B cell (primary cell): ENCODE results near the gene TFEB. TPM values are rescaled to one million over a fixed set of nuclear protein-coding genes. Genes with fewer than 3 reads are reported as not detected.

Experiments used
- ATAC-seq: fragments of 200-7000 bp; cut with Tn5 transposase; one replicate; pipeline ENCODE4 v1.10.0; 2021; ENCODE audit warnings: low read depth, mild to moderate bottlenecking, moderate number of reproducible peaks, moderate library complexity
- CTCF ChIA-PET: fragments of 350-600 bp; sonication (Branson Sonifier 250); formaldehyde crosslinking; loops from one replicate; lab custom pipeline; 2021; ENCODE audit warnings: antibody characterized with exemption, inconsistent platforms; lab: Charles Lee
- POLR2A ChIA-PET: fragments of 350-600 bp; sonication (Branson Sonifier 250); formaldehyde crosslinking; loops from one replicate; lab custom pipeline; 2021; ENCODE audit warnings: antibody characterized with exemption; lab: Charles Lee
- DNase-seq: peaks from one replicate; pipeline ENCODE4 v3.0.0; 2013
- H2AFZ ChIP-seq: 2 replicates; pipeline ENCODE4 v1.6.1; 2012; ENCODE audit warnings: mild to moderate bottlenecking, low read depth, low read length; ENCODE audit not compliant: insufficient read depth, poor library complexity, severe bottlenecking
- H3K27ac ChIP-seq, 2 donors: 1 replicate in 1 of 2; 2 replicates in 1 of 2; pipeline ENCODE4 v1.5.1; 2012 to 2013; ENCODE audit warnings: low read length in 2 of 2, mild to moderate bottlenecking in 2 of 2, moderate library complexity in 1 of 2
- H3K27me3 ChIP-seq, 4 experiments: fragments of 200-600 bp in 1 of 4; sonication (generic) in 1 of 4; replicated peaks in 1 of 4; 1 replicate in 2 of 4; 2 replicates in 2 of 4; pipeline versions ENCODE4 v1.6.1 to v1.7.0; 2013 to 2016; ENCODE audit warnings: low read length in 3 of 4, mild to moderate bottlenecking in 2 of 4, mixed read lengths in 1 of 4, moderate library complexity in 1 of 4; ENCODE audit not compliant: insufficient read depth in 4 of 4, control insufficient read depth in 3 of 4; ENCODE audit errors: control extremely low read depth in 1 of 4
- H3K36me3 ChIP-seq, 2 experiments: replicated peaks in 1 of 2; 1 replicate in 1 of 2; 2 replicates in 1 of 2; pipeline versions ENCODE4 v1.6.1 to v1.7.1; 2013; ENCODE audit warnings: low read length in 1 of 2; ENCODE audit not compliant: insufficient read depth in 2 of 2, control insufficient read depth in 1 of 2; ENCODE audit errors: control extremely low read depth in 1 of 2, extremely low read depth in 1 of 2
- H3K4me1 ChIP-seq, 2 donors: fragments of 200-600 bp in 1 of 2; sonication (generic) in 1 of 2; 1 replicate in 1 of 2; 2 replicates in 1 of 2; pipeline versions ENCODE4 v1.5.1 to v1.6.1; 2013 to 2017; ENCODE audit warnings: low read length in 2 of 2; ENCODE audit not compliant: control insufficient read depth in 2 of 2, insufficient read depth in 2 of 2
- H3K4me2 ChIP-seq: replicated peaks from 2 replicates; pipeline ENCODE3; 2012; ENCODE audit warnings: mild to moderate bottlenecking, low read depth, low read length; ENCODE audit not compliant: poor library complexity, severe bottlenecking
- H3K4me3 ChIP-seq, 5 experiments: fragments of 200-600 bp in 1 of 5; sonication (generic) in 1 of 5; 1 replicate in 3 of 5; 2 replicates in 2 of 5; pipeline versions ENCODE4 v1.5.1 to v1.7.0; 2011 to 2016; ENCODE audit warnings: low read length in 4 of 5, mild to moderate bottlenecking in 4 of 5, low read depth in 2 of 5, control low read depth in 1 of 5, moderate library complexity in 1 of 5; ENCODE audit not compliant: insufficient read depth in 1 of 5; ENCODE audit errors: control extremely low read depth in 1 of 5, extremely low read depth in 1 of 5
- H3K79me2 ChIP-seq: fragments of 200-600 bp; sonication (generic); one replicate; pipeline ENCODE4 v1.6.0; 2016; ENCODE audit warnings: low read length; ENCODE audit not compliant: control insufficient read depth, insufficient read depth
- H3K9ac ChIP-seq: fragments of 200-600 bp; sonication (generic); 2 replicates; pipeline ENCODE4 v1.6.1; 2017; ENCODE audit warnings: mild to moderate bottlenecking, low read length, moderate library complexity
- H3K9me3 ChIP-seq, 3 donors: one replicate each; pipeline versions ENCODE4 v1.6.1 to v1.7.1; 2013; ENCODE audit warnings: low read length in 2 of 3; ENCODE audit not compliant: control insufficient read depth in 2 of 3, insufficient read depth in 1 of 3; ENCODE audit errors: control extremely low read depth in 1 of 3
- H4K20me1 ChIP-seq: 2 replicates; pipeline ENCODE4 v1.6.0; 2012; ENCODE audit warnings: mild to moderate bottlenecking, low read length; ENCODE audit not compliant: insufficient read depth, control insufficient read depth, poor library complexity, severe bottlenecking
- H3K27ac Mint-ChIP-seq: one replicate; pipeline ENCODE4 v1.8.0; 2021; ENCODE audit warnings: mixed read lengths
- H3K27me3 Mint-ChIP-seq: one replicate; pipeline ENCODE4 v1.8.0; 2021; ENCODE audit warnings: mixed read lengths
- H3K4me1 Mint-ChIP-seq: one replicate; pipeline ENCODE4 v1.8.0; 2021; ENCODE audit warnings: mixed read lengths
- H3K4me3 Mint-ChIP-seq: one replicate; pipeline ENCODE4 v1.8.0; 2021; ENCODE audit warnings: mixed read lengths
- H3K9me3 Mint-ChIP-seq: one replicate; pipeline ENCODE4 v1.8.0; 2022; ENCODE audit warnings: mixed read lengths; ENCODE audit not compliant: insufficient read depth
- EZH2 ChIP-seq: IDR thresholded peaks from 2 replicates; pipeline ENCODE4 v1.6.1; 2012; ENCODE audit warnings: borderline replicate concordance, low read depth, mild to moderate bottlenecking, moderate library complexity, low read length; ENCODE audit not compliant: insufficient read depth, poor library complexity, severe bottlenecking
- WGBS: methylation state at CpG from one replicate; pipeline ENCODE4 v1.1.5; 2013; ENCODE audit warnings: missing lambda C conversion rate; ENCODE audit not compliant: insufficient coverage; 5-methylcytosine and 5-hydroxymethylcytosine counted together
- intact Hi-C: fragments of 100-400 bp; cut with micrococcal nuclease; formaldehyde crosslinking; loops from one replicate; pipeline ENCODE4 v1.10.0; 2022
- polyA plus RNA-seq: library from polyadenylated mRNA; depleted of rRNA; stranded (reverse); fragments of >200 nt; gene quantifications from 2 replicates; pipeline ENCODE4 v1.2.3, GENCODE V29; 2012
- total RNA-seq, 2 donors: library from RNA; stranded (reverse); fragments of 120-200 nt in 1 of 2; gene quantifications; 1 replicate in 1 of 2; 2 replicates in 1 of 2; pipeline versions ENCODE4 v1.2.3 to v1.2.4, GENCODE V29; 2013 to 2022
- TF ChIP-seq, protein P1 (sequence below): fragments of 200-600 bp; IDR thresholded peaks from one replicate; pipeline ENCODE4 v1.8.0; 2022; ENCODE audit warnings: antibody characterized with exemption, mild to moderate bottlenecking

TFEB gene
- total and polyA plus RNA-seq, 2 donors (not counting 1 experiment from before 2014, with no cell fraction given), result 113 to 148 TPM

DNA sequence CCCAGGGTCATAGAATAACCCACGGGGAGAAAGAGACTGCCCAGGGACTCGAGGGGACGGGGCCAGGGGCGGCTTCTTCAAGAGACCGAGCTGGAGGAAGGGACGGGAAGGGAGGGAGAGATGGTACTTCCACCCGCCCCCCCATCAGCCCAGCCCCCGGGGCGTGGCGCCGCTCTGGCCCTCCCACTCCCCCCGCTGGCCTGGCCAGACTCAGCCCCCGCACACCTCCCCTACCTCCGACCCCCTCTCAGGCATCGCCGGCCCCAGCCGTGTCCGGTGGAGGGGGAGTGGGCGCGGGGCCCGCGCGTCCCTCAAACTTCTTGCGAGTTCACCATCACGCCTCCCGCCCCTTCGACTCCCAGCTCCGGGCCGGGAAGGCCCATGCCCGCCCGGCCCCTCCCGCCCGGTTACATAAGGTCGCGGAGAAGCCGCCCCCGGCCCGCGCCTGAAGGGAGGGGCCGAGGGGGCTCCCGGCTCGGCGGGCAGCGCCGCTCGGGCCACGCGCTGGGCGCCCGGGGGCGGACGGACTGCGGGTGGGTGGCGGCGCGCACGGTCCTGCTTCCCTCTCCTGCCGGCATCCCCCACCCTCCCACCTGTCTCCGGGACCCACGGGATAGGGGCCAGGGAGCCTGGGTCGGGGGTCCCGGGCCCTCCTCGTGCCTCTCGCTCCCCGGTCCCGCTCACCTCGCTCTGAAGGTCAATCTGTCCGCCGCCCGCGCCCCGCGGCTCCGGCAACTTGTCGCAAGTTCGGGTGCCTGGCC is 562 bp downstream of the TFEB start:
- H3K4me1 Mint-ChIP-seq, result peaks cover 40% of the 10 kb centered on the region
- Histone ChIP-seq H3K4me2 (peak overlapping the region; percentile 90), H3K27ac (peak overlapping the region; percentile 81 to 89), H3K9ac (peak overlapping the region; percentile 78), H3K4me3 (peak overlapping the region in 4 of 5 experiments; percentile 68 to 89 (median 80)), H3K4me1 (peaks cover 31 to 45% of the 10 kb centered on the region in 2 donors), H2AFZ (peak overlapping the region; percentile 71), H3K79me2 (peaks cover 40% of the 10 kb centered on the region), H4K20me1 (peaks cover 7% of the 10 kb centered on the region), H3K9me3 (no peaks in the 10 kb centered on the region), H3K36me3 (peaks cover 0 to 3% of the 10 kb centered on the region in 2 experiments), H3K27me3 (no peaks in the 10 kb centered on the region)
- DNase-seq (peak; percentile 88), ATAC-seq (peak; percentile 46)
- peak overlapping the region; percentile 93 for H3K4me3 Mint-ChIP-seq
- H3K9me3 Mint-ChIP-seq, result no peaks in the 10 kb centered on the region
- POLR2A ChIA-PET, result interaction anchor here (0.5 to 9.4 kb wide), 16 partner anchors 12 to 1782 kb away, joined by 3 to 342 read pairs (median 6); partner anchors contain the start of genes BYSL, MED20, TOMM6 and YIPF3
- CTCF ChIA-PET, result interaction anchor here (1.0 to 7.9 kb wide), 12 partner anchors 9 to 307 kb away, joined by 3 to 303 read pairs (median 14); partner anchors contain the start of genes BYSL, MED20 and TOMM6
- intact Hi-C loops, result loop anchor here (1.0 to 5.0 kb wide), 8 partner anchors 29 to 315 kb away; partner anchors contain the start of genes BYSL, FOXP4, MED20 and PRICKLE4
- no peak for TF ChIP-seq EZH2
- TF ChIP-seq, protein P1, sequence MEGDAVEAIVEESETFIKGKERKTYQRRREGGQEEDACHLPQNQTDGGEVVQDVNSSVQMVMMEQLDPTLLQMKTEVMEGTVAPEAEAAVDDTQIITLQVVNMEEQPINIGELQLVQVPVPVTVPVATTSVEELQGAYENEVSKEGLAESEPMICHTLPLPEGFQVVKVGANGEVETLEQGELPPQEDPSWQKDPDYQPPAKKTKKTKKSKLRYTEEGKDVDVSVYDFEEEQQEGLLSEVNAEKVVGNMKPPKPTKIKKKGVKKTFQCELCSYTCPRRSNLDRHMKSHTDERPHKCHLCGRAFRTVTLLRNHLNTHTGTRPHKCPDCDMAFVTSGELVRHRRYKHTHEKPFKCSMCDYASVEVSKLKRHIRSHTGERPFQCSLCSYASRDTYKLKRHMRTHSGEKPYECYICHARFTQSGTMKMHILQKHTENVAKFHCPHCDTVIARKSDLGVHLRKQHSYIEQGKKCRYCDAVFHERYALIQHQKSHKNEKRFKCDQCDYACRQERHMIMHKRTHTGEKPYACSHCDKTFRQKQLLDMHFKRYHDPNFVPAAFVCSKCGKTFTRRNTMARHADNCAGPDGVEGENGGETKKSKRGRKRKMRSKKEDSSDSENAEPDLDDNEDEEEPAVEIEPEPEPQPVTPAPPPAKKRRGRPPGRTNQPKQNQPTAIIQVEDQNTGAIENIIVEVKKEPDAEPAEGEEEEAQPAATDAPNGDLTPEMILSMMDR, result no peak
- under 1% methylated on average over 69 of the region's 76 CpGs for WGBS
- H3K27ac Mint-ChIP-seq, result peak overlapping the region; percentile 95
- H3K27me3 Mint-ChIP-seq, result no peaks in the 10 kb centered on the region
